HepG2 (cell line): ENCODE measurements around the gene PDE4D. TPM values are rescaled to one million over a fixed set of nuclear protein-coding genes. Genes with fewer than 3 reads are reported as not detected.
A peak's percentile ranks its signal among the peaks of the same experiment; 100 is the strongest.

Experiments
- ATAC-seq: fragments of 200-7000 bp; cut with Tn5 transposase; 3 replicates; pipeline ENCODE4 v1.9.1; 2020; ENCODE audit warnings: mild to moderate bottlenecking, moderate library complexity
- BruUV-seq: library from RNA; stranded (reverse); fragments of 400-500 nt; replicated peaks from 2 replicates; lab custom pipeline; 2021; lab: Mats Ljungman, UMichigan
- CTCF ChIA-PET: fragments of 300-600 bp; formaldehyde crosslinking; extraction: SDS; loops from one replicate; lab custom pipeline; 2021; ENCODE audit warnings: low total read pairs, inconsistent platforms, low intra/inter-chr PET ratio; lab: Yijun Ruan, JAX
- POLR2A ChIA-PET: fragments of 350-600 bp; sonication (Branson Sonifier 250); formaldehyde crosslinking; loops from one replicate; lab custom pipeline; 2020; ENCODE audit warnings: antibody characterized with exemption, inconsistent platforms; lab: Yijun Ruan, JAX
- DNase-seq: peaks from one replicate; pipeline ENCODE4 v3.0.0-alpha.2; 2015; ENCODE audit warnings: low spot score
- FAIRE-seq: peaks from 3 replicates; lab custom pipeline; 2011; peaks lifted over from hg19 to GRCh38; lab: Jason Lieb, UNC
- H2AFZ ChIP-seq: one replicate; pipeline ENCODE4 v1.6.1; 2011; ENCODE audit warnings: low read length, inconsistent platforms
- H3K27ac ChIP-seq: fragments of 300-600 bp; 3 replicates; pipeline ENCODE4 v1.8.0; 2011; ENCODE audit warnings: mixed run types, mild to moderate bottlenecking, mixed read lengths, low read length, inconsistent platforms; ENCODE audit not compliant: insufficient read depth; ENCODE audit errors: extremely low read length
- H3K27me3 ChIP-seq, 2 experiments: fragments of 200-600 bp in 1 of 2; 2 replicates in 1 of 2; 3 replicates in 1 of 2; pipeline versions ENCODE4 v1.6.0 to v1.8.0; 2011; ENCODE audit warnings: low read length in 2 of 2, mild to moderate bottlenecking in 2 of 2, moderate library complexity in 2 of 2, inconsistent platforms in 1 of 2; ENCODE audit not compliant: insufficient read depth in 2 of 2, control insufficient read depth in 1 of 2
- H3K36me3 ChIP-seq, 2 experiments: fragments of 200-600 bp in 1 of 2; replicated peaks in 1 of 2; 2 replicates in 1 of 2; 3 replicates in 1 of 2; pipeline versions ENCODE4 v1.5.1 to v1.8.0; 2011; ENCODE audit warnings: low read length in 2 of 2, inconsistent platforms in 1 of 2; ENCODE audit not compliant: insufficient read depth in 2 of 2, control insufficient read depth in 1 of 2
- H3K4me1 ChIP-seq: 2 replicates; pipeline ENCODE4 v1.5.1; 2012; ENCODE audit warnings: low read length, inconsistent platforms; ENCODE audit not compliant: insufficient read depth
- H3K4me2 ChIP-seq: 2 replicates; pipeline ENCODE4 v1.6.0; 2011; ENCODE audit warnings: low read depth, low read length, inconsistent platforms
- H3K4me3 ChIP-seq, 3 experiments: fragments of 200-600 bp in 1 of 3; sonication (generic), shearing (Covaris generic) in 1 of 3; replicated peaks in 1 of 3; 2 replicates each; pipeline ENCODE4 v1.5.1; 2011 to 2016; ENCODE audit warnings: low read length in 3 of 3, inconsistent platforms in 2 of 3, low read depth in 2 of 3, mild to moderate bottlenecking in 2 of 3, control low read depth in 1 of 3, mixed read lengths in 1 of 3; ENCODE audit not compliant: insufficient read depth in 1 of 3
- H3K79me2 ChIP-seq: one replicate; pipeline ENCODE4 v1.6.1; 2011; ENCODE audit warnings: low read length, inconsistent platforms; ENCODE audit not compliant: insufficient read depth
- H3K9ac ChIP-seq: 2 replicates; pipeline ENCODE4 v1.6.0; 2011; ENCODE audit warnings: mild to moderate bottlenecking, low read depth, low read length, inconsistent platforms; ENCODE audit not compliant: insufficient read depth
- H3K9me3 ChIP-seq: 2 replicates; pipeline ENCODE4 v1.5.1; 2012; ENCODE audit warnings: mild to moderate bottlenecking, low read length
- H4K20me1 ChIP-seq: 2 replicates; pipeline ENCODE4 v1.6.0; 2011; ENCODE audit warnings: inconsistent platforms, mild to moderate bottlenecking, low read length, moderate library complexity; ENCODE audit not compliant: insufficient read depth
- CAMTA2 ChIP-seq: sonication (generic); formaldehyde crosslinking; IDR thresholded peaks from 2 replicates; pipeline ENCODE4 v1.4.0; 2020; ENCODE audit warnings: mild to moderate bottlenecking, missing genetic modification reagents, borderline replicate concordance
- CEBPB ChIP-seq: IDR thresholded peaks from 2 replicates; pipeline ENCODE4 v1.6.1; 2011; ENCODE audit warnings: low read depth, low read length, improper control_type of control experiment, borderline replicate concordance
- CTCF ChIP-seq: sonication (generic); formaldehyde crosslinking; IDR thresholded peaks from 2 replicates; pipeline ENCODE4 v1.5.0; 2020; ENCODE audit warnings: mild to moderate bottlenecking, missing genetic modification reagents, moderate library complexity
- EED ChIP-seq: sonication (generic); formaldehyde crosslinking; IDR thresholded peaks from 2 replicates; pipeline ENCODE4 v1.5.0; 2020; ENCODE audit warnings: mild to moderate bottlenecking, missing genetic modification reagents
- HNRNPL ChIP-seq: fragments of 200-400 bp; formaldehyde crosslinking; IDR thresholded peaks from 2 replicates; pipeline ENCODE4 v1.6.1; 2017; ENCODE audit warnings: mild to moderate bottlenecking, low read depth, low read length
- NONO ChIP-seq, 2 experiments: fragments of 450-650 bp in 1 of 2; sonication (generic) in 1 of 2; formaldehyde crosslinking in 1 of 2; IDR thresholded peaks in 1 of 2; conservative IDR thresholded peaks in 1 of 2; 2 replicates each; pipeline versions ENCODE4 v1.6.1 to v1.8.0; 2017 to 2022; ENCODE audit warnings: mild to moderate bottlenecking in 1 of 2, missing genetic modification reagents in 1 of 2, moderate library complexity in 1 of 2
- PBX3 ChIP-seq: sonication (generic); formaldehyde crosslinking; IDR thresholded peaks from 2 replicates; pipeline ENCODE4 v1.8.1; 2023; ENCODE audit warnings: missing genetic modification reagents, inconsistent platforms, borderline replicate concordance
- PHF5A ChIP-seq: IDR thresholded peaks from one replicate; pipeline ENCODE4 v1.6.1; 2018; ENCODE audit warnings: low read depth, missing genetic modification reagents; ENCODE audit not compliant: unreplicated experiment
- SMC3 ChIP-seq: IDR thresholded peaks from 2 replicates; pipeline ENCODE4 v1.6.1; 2011; ENCODE audit warnings: low read length, improper control_type of control experiment
- SP5 ChIP-seq: IDR thresholded peaks from 2 replicates; pipeline ENCODE4 v1.6.1; 2016; ENCODE audit warnings: low read depth, borderline replicate concordance
- SRSF9 ChIP-seq: fragments of 200-400 bp; formaldehyde crosslinking; IDR thresholded peaks from 2 replicates; pipeline ENCODE4 v1.6.1; 2018; ENCODE audit warnings: borderline replicate concordance, mild to moderate bottlenecking, low read depth, low read length; ENCODE audit not compliant: insufficient read depth, poor library complexity, severe bottlenecking
- STAG1 ChIP-seq: sonication (generic); formaldehyde crosslinking; IDR thresholded peaks from 2 replicates; pipeline ENCODE4 v1.4.0; 2020; ENCODE audit warnings: missing genetic modification reagents
- ZNF274 ChIP-seq: sonication (generic); formaldehyde crosslinking; IDR thresholded peaks from 2 replicates; pipeline ENCODE4 v1.5.1; 2020; ENCODE audit warnings: mild to moderate bottlenecking, missing genetic modification reagents
- ZNF33A ChIP-seq: sonication (generic); formaldehyde crosslinking; IDR thresholded peaks from 2 replicates; pipeline ENCODE4 v1.5.1; 2020; ENCODE audit warnings: missing genetic modification reagents, mild to moderate bottlenecking, moderate library complexity, borderline replicate concordance
- ZNF580 ChIP-seq: IDR thresholded peaks from 2 replicates; pipeline ENCODE4 v1.6.1; 2016; ENCODE audit warnings: low read depth, borderline replicate concordance
- ZNF589 ChIP-seq: sonication (generic); formaldehyde crosslinking; conservative IDR thresholded peaks from 2 replicates; pipeline ENCODE4 v1.8.0; 2022; ENCODE audit warnings: mild to moderate bottlenecking, moderate library complexity, missing genetic modification reagents
- ZNF672 ChIP-seq: sonication (generic); formaldehyde crosslinking; IDR thresholded peaks from 2 replicates; pipeline ENCODE4 v1.8.1; 2022; ENCODE audit warnings: missing genetic modification reagents
- ZNF724P ChIP-seq: sonication (generic); formaldehyde crosslinking; IDR thresholded peaks from 2 replicates; pipeline ENCODE4 v1.8.0; 2022; ENCODE audit warnings: missing genetic modification reagents, borderline replicate concordance
- ZNF740 ChIP-seq: sonication (generic); formaldehyde crosslinking; IDR thresholded peaks from 2 replicates; pipeline ENCODE4 v1.4.0; 2020; ENCODE audit warnings: missing genetic modification reagents
- WGBS: methylation state at CpG from one replicate; pipeline ENCODE4 v1.1.6; 2017; ENCODE audit warnings: low lambda C conversion rate; 5-methylcytosine and 5-hydroxymethylcytosine counted together
- in situ Hi-C: cut with HindIII; loops from 2 replicates; pipeline ENCODE4 v1.10.0; 2017; ENCODE audit warnings: low pct_unique_long_range_greater_than_20kb; ENCODE audit not compliant: extremely low pct_ligation_motif_present
- intact Hi-C: fragments of 100-400 bp; cut with micrococcal nuclease; formaldehyde crosslinking; loops from one replicate; pipeline ENCODE4 v1.10.0; 2022; ENCODE audit not compliant: unreplicated experiment
- polyA plus RNA-seq, 8 experiments: library from polyadenylated mRNA; depleted of rRNA in 3 of 8; stranded (reverse) in 7 of 8; unstranded in 1 of 8; fragments of >200 nt; fragmentation: Illumina TruSeq in 4 of 8; extraction: Trizol in 4 of 8; gene quantifications; 2 replicates each; pipeline versions ENCODE4 v1.2.1 to v1.2.3, GENCODE V29; 2011 to 2016; ENCODE audit warnings: low read depth in 4 of 8, missing spikeins in 1 of 8, mixed read lengths in 1 of 8; ENCODE audit not compliant: insufficient read depth in 1 of 8
- total RNA-seq, 5 experiments: library from RNA; depleted of rRNA; stranded (reverse); fragments of >200 nt; fragmentation: Illumina TruSeq; extraction: Trizol; gene quantifications; 2 replicates each; pipeline ENCODE4 v1.2.3, GENCODE V29; 2016; ENCODE audit warnings: low read depth in 1 of 5

Gene PDE4D
- total and polyA plus RNA-seq, 2 of the 13 experiments (the other 11 are each of a cell fraction or from before 2014, with no cell fraction given) = 7.0 to 12.2 TPM

GRCh38 chr5:59799668-59800346 lies 93.7 kb downstream of the PDE4D start:
- H3K36me3 ChIP-seq = no peaks in the 10 kb centered on the region
- no peaks in the 10 kb centered on the region for H4K20me1 ChIP-seq
- TF ChIP-seq ZNF724P (CRISPR knock-in tag) = no peak
- no peak for TF ChIP-seq EED (CRISPR knock-in tag)
- TF ChIP-seq ZNF580 (CRISPR knock-in tag) = no peak
- TF ChIP-seq PHF5A (CRISPR knock-in tag) = no peak
- TF ChIP-seq SP5 (CRISPR knock-in tag) = no peak
- no peak for TF ChIP-seq ZNF740
- TF ChIP-seq ZNF33A (CRISPR knock-in tag) = no peak
- TF ChIP-seq NONO (IDR thresholded peaks at IDR 0.05) = no peak
- TF ChIP-seq NONO (CRISPR knock-in tag; conservative IDR thresholded peaks at IDR 0.05) = no peak
- TF ChIP-seq HNRNPL = no peak
- TF ChIP-seq CTCF (CRISPR knock-in tag) = peak; percentile 61
- peak; percentile 42 for TF ChIP-seq SMC3
- TF ChIP-seq PBX3 (CRISPR knock-in tag) = no peak
- no peak for TF ChIP-seq SRSF9
- TF ChIP-seq ZNF589 (CRISPR knock-in tag) = no peak
- TF ChIP-seq CEBPB = no peak
- peak; percentile 60 for TF ChIP-seq STAG1
- no peak for TF ChIP-seq CAMTA2 (CRISPR knock-in tag)
- TF ChIP-seq ZNF672 (CRISPR knock-in tag) = no peak
- no peak for TF ChIP-seq ZNF274
- no peak overlapping the region for H3K4me3 ChIP-seq
- H3K27ac ChIP-seq = no peak overlapping the region
- no peaks in the 10 kb centered on the region for H3K79me2 ChIP-seq
- no peaks in the 10 kb centered on the region for H3K9me3 ChIP-seq
- H3K4me1 ChIP-seq = no peaks in the 10 kb centered on the region
- ChIA-PET CTCF (interaction anchor here (1.1 to 1.2 kb wide), 2 partner anchors 14 to 293 kb away, joined by 3 to 5 read pairs; no protein-coding TSS in a partner anchor), POLR2A (no interaction called here)
- no peak overlapping the region for H3K4me2 ChIP-seq
- H3K9ac ChIP-seq = no peak overlapping the region
- no peak overlapping the region for H2AFZ ChIP-seq
- DNase-seq = peak; percentile 7
- FAIRE-seq = no peak
- BruUV-seq = no TSS peak
- H3K27me3 ChIP-seq = no peaks in the 10 kb centered on the region
- intact Hi-C loops = loop anchor here (2.0 to 5.0 kb wide), 3 partner anchors 128 to 408 kb away; no protein-coding TSS in a partner anchor
- 32% methylated on average over 6 of the region's 6 CpGs for WGBS
- ATAC-seq = no peak
- in situ Hi-C loops = no loop called here
